ENCODE results near the gene CTCFL. TPM values are rescaled to one million over a fixed set of nuclear protein-coding genes. Genes with fewer than 3 reads are reported as not detected.

The CTCFL gene
- total and polyA plus RNA-seq, 2 donors (not counting 3 experiments of a cell fraction or from before 2014, with no cell fraction given), result not detected

DNA sequence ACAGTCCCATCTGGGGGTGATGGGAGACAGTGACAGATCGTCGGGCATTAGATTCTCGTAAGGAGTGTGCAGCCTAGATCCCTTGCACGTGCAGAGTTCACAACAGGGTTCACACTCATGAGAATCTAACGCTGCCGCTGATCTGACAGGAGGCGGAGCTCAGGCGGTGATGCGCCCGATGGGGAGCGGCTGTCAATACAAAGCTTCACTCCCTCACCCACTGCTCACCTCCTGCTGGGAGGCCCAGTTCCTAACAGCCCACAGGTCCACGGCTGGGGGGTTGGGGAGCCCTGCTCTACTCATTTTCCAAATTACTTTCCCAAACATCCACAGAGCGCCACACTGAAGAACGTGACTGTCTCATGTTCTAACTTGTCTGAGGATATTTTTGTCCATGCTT lies 25.3 kb downstream of the CTCFL start:
- no peak for DNase-seq (ENCODE audit: low read depth, low spot score)
- no peak overlapping the region for H3K4me3 ChIP-seq (replicated peaks in 1 of 3; ENCODE audit: insufficient read depth in 1 of 3, low read depth in 1 of 3, low read length in 3 of 3)
- peaks cover 2% of the 10 kb centered on the region for H3K4me1 ChIP-seq (ENCODE audit: control insufficient read depth, extremely low read depth, insufficient read depth, low read length)
- H3K36me3 ChIP-seq (ENCODE audit: control insufficient read depth in 2 of 2, extremely low read depth in 1 of 2, insufficient read depth in 2 of 2, low read length in 2 of 2), result no peaks in the 10 kb centered on the region
- BruUV-seq (replicated peaks), result no TSS peak
- H2AFZ ChIP-seq (ENCODE audit: low read depth, low read length), result no peak overlapping the region
- H3K4me2 ChIP-seq (ENCODE audit: insufficient read depth, low read length), result no peak overlapping the region
- H3K27me3 ChIP-seq (ENCODE audit: control insufficient read depth in 2 of 2, insufficient read depth in 2 of 2, low read length in 2 of 2), result peaks cover 11 to 12% of the 10 kb centered on the region in 2 experiments
- ChIA-PET CTCF (interaction anchor here (1.0 to 2.4 kb wide), 9 partner anchors 8 to 124 kb away, joined by 3 to 15 read pairs (median 8); no protein-coding TSS in a partner anchor), POLR2A (no interaction called here)
- no peak for FAIRE-seq
- H3K9me1 ChIP-seq (replicated peaks; ENCODE audit: control insufficient read depth, extremely low read depth, insufficient read depth, low read length), result no peaks in the 10 kb centered on the region
- dilution Hi-C loops (cut with MboI; ENCODE audit: extremely low pct_ligation_motif_present, low sequenced_read_pairs) (no loop called here), intact Hi-C loops (cut with micrococcal nuclease) (loop anchor here (10.0 kb wide), 2 partner anchors 405 to 945 kb away; no protein-coding TSS in a partner anchor)
- H3K79me2 ChIP-seq (ENCODE audit: control insufficient read depth, insufficient read depth, low read length), result no peaks in the 10 kb centered on the region
- H3K9ac ChIP-seq (replicated peaks; ENCODE audit: extremely low read depth, insufficient read depth, low read length), result no peak overlapping the region
- no peaks in the 10 kb centered on the region for H4K20me1 ChIP-seq (replicated peaks; ENCODE audit: control insufficient read depth, extremely low read depth, insufficient read depth, low read length)
- TF ChIP-seq CTCF (IDR thresholded peaks at IDR 0.05; ENCODE audit: extremely low read depth in 1 of 2, insufficient read depth in 1 of 2, low read depth in 1 of 2, low read length in 2 of 2) (no peak), POLR2AphosphoS5 (IDR thresholded peaks at IDR 0.05; ENCODE audit: insufficient read depth, low read depth, low read length) (no peak), POLR2A (IDR thresholded peaks at IDR 0.05; ENCODE audit: low read depth, low read length) (no peak), GATA2 (IDR thresholded peaks at IDR 0.05; ENCODE audit: insufficient read depth, insufficient read length, low read depth, low read length) (no peak), JUN (IDR thresholded peaks at IDR 0.05; ENCODE audit: borderline replicate concordance, insufficient read depth, insufficient read length, low read depth) (no peak), MYC (IDR thresholded peaks at IDR 0.05; ENCODE audit: low read depth, low read length) (no peak), FOS (IDR thresholded peaks at IDR 0.05; ENCODE audit: borderline replicate concordance, insufficient read depth, low read length) (no peak), MAX (IDR thresholded peaks at IDR 0.05; ENCODE audit: insufficient read depth, insufficient read length) (no peak), EZH2 (IDR thresholded peaks at IDR 0.05; ENCODE audit: borderline replicate concordance, low read depth, low read length, severe bottlenecking) (no peak)
- H3K27ac ChIP-seq (ENCODE audit: insufficient read depth, low read depth, low read length), result no peak overlapping the region
- H3K9me3 ChIP-seq (replicated peaks; ENCODE audit: control insufficient read depth, insufficient read depth, low read length), result no peaks in the 10 kb centered on the region

Measured in endothelial cell of umbilical vein (primary cell).